ENCODE results near the gene SPOCK3. TPM values are rescaled to one million over a fixed set of nuclear protein-coding genes. Genes with fewer than 3 reads are reported as not detected.

SPOCK3 gene
- total and polyA plus RNA-seq, 12 donors, result 0.08 to 0.53 (median 0.37) TPM; not detected in 9

- TF ChIP-seq CTCF (IDR thresholded peaks at IDR 0.05), result no peak
- H3K4me3 ChIP-seq, result no peak overlapping the region
- no peaks in the 10 kb centered on the region for H3K36me3 ChIP-seq
- H3K27me3 ChIP-seq, result no peaks in the 10 kb centered on the region
- H3K27ac ChIP-seq, result no peak overlapping the region
- WGBS, 2 donors, result 82 to 91% methylated on average over 1 of the region's 1 CpG
- H3K9me3 ChIP-seq, result no peaks in the 10 kb centered on the region
- intact Hi-C loops (cut with DNase I), result no loop called here
- H3K4me1 ChIP-seq, result no peaks in the 10 kb centered on the region
- ATAC-seq, result no peak
- no peak for DNase-seq
Measured at GRCh38 chr4:166887457-166887856, 346.8 kb downstream of the SPOCK3 start.

- H3K9me3 ChIP-seq, result no peaks in the 10 kb centered on the region
- WGBS, 2 donors, result 85 to 88% methylated on average over 2 of the region's 2 CpGs
Measured at GRCh38 chr4:166886718-166887117, 347.6 kb downstream of the SPOCK3 start.

GRCh38 chr4:166882221-166882620 is 352.1 kb downstream of the SPOCK3 start:
- DNase-seq (no peak), ATAC-seq (no peak)
- WGBS, 2 donors, result 69 to 71% methylated on average over 2 of the region's 2 CpGs
- Histone ChIP-seq H3K4me3 (no peak overlapping the region), H3K36me3 (no peaks in the 10 kb centered on the region), H3K4me1 (no peaks in the 10 kb centered on the region), H3K9me3 (no peaks in the 10 kb centered on the region), H3K27ac (no peak overlapping the region), H3K27me3 (no peaks in the 10 kb centered on the region)
- intact Hi-C loops (cut with DNase I), result no loop called here
- no peak for TF ChIP-seq CTCF (IDR thresholded peaks at IDR 0.05)

More at GRCh38 chr4:166886718-166887117, 347.6 kb downstream of the SPOCK3 start:
- H3K36me3 ChIP-seq, result no peaks in the 10 kb centered on the region
- no peak overlapping the region for H3K27ac ChIP-seq
- no peaks in the 10 kb centered on the region for H3K4me1 ChIP-seq
- no peak for TF ChIP-seq CTCF (IDR thresholded peaks at IDR 0.05)
- ATAC-seq (no peak), DNase-seq (no peak)
- no peaks in the 10 kb centered on the region for H3K27me3 ChIP-seq
- intact Hi-C loops (cut with DNase I), result no loop called here
- H3K4me3 ChIP-seq, result no peak overlapping the region

- no peak overlapping the region for H3K27ac ChIP-seq
- intact Hi-C loops (cut with DNase I), result no loop called here
- DNase-seq (no peak), ATAC-seq (no peak)
- WGBS, 2 donors, result 62 to 76% methylated on average over 5 of the region's 5 CpGs
- no peaks in the 10 kb centered on the region for H3K4me1 ChIP-seq
- no peak for TF ChIP-seq CTCF (IDR thresholded peaks at IDR 0.05)
- no peaks in the 10 kb centered on the region for H3K36me3 ChIP-seq
- no peak overlapping the region for H3K4me3 ChIP-seq
- no peaks in the 10 kb centered on the region for H3K27me3 ChIP-seq
- peaks cover 0 to 7% (median 0%) of the 10 kb centered on the region in 11 donors for H3K9me3 ChIP-seq
Measured at GRCh38 chr4:166875821-166876220, 358.5 kb downstream of the SPOCK3 start.
